Caco-2 (cell line): ENCODE measurements around the gene NRP2. TPM values are rescaled to one million over a fixed set of nuclear protein-coding genes. Genes with fewer than 3 reads are reported as not detected.

Source experiments
- BruUV-seq: library from RNA; stranded (reverse); fragments of 400-500 nt; replicated peaks from 2 replicates; lab custom pipeline; 2021; lab: Mats Ljungman, UMichigan
- CTCF ChIA-PET: fragments of 300-600 bp; sonication (Branson Sonifier 250); formaldehyde crosslinking; loops from one replicate; lab custom pipeline; 2022; ENCODE audit warnings: antibody characterized with exemption; lab: Charles Lee
- POLR2A ChIA-PET: fragments of 300-600 bp; sonication (Branson Sonifier 250); formaldehyde crosslinking; loops from one replicate; lab custom pipeline; 2022; ENCODE audit warnings: antibody characterized with exemption; lab: Charles Lee
- DNase-seq, 2 experiments: peaks; one replicate each; pipeline versions ENCODE4 v3.0.0 to v3.0.0-alpha.2; 2020 to 2022
- H3K27me3 ChIP-seq: replicated peaks from 2 replicates; pipeline ENCODE4 v1.6.0; 2011; ENCODE audit warnings: low read length; ENCODE audit not compliant: control insufficient read depth, insufficient read depth
- H3K36me3 ChIP-seq: 2 replicates; pipeline ENCODE4 v1.5.1; 2011; ENCODE audit warnings: low read length; ENCODE audit not compliant: control insufficient read depth, insufficient read depth
- H3K4me1 ChIP-seq: fragments of 250-450 bp; sonication (Bioruptor Pico); 2 replicates; pipeline ENCODE4 v1.5.1; 2020; ENCODE audit warnings: mild to moderate bottlenecking
- H3K4me3 ChIP-seq: 2 replicates; pipeline ENCODE4 v1.5.1; 2011; ENCODE audit warnings: low read depth, mild to moderate bottlenecking, control low read depth, low read length
- H3K9me3 ChIP-seq: fragments of 250-450 bp; sonication (Bioruptor Pico); 2 replicates; pipeline ENCODE4 v1.5.1; 2020; ENCODE audit warnings: mild to moderate bottlenecking, moderate library complexity
- H3K27ac Mint-ChIP-seq: one replicate; pipeline ENCODE4 v1.8.0; 2022; ENCODE audit warnings: mixed read lengths; ENCODE audit not compliant: unreplicated experiment
- H3K27me3 Mint-ChIP-seq: one replicate; pipeline ENCODE4 v1.8.0; 2022; ENCODE audit warnings: mixed read lengths; ENCODE audit not compliant: insufficient read depth, unreplicated experiment
- H3K36me3 Mint-ChIP-seq: one replicate; pipeline ENCODE4 v1.8.0; 2022; ENCODE audit warnings: mild to moderate bottlenecking, mixed read lengths; ENCODE audit not compliant: insufficient read depth, unreplicated experiment
- H3K4me1 Mint-ChIP-seq: one replicate; pipeline ENCODE4 v1.8.0; 2022; ENCODE audit warnings: low read depth, mixed read lengths; ENCODE audit not compliant: unreplicated experiment
- H3K4me3 Mint-ChIP-seq: one replicate; pipeline ENCODE4 v1.8.0; 2022; ENCODE audit warnings: mild to moderate bottlenecking, moderate library complexity, mixed read lengths; ENCODE audit not compliant: unreplicated experiment
- H3K9me3 Mint-ChIP-seq: one replicate; pipeline ENCODE4 v1.8.0; 2022; ENCODE audit warnings: mixed read lengths; ENCODE audit not compliant: unreplicated experiment
- CTCF ChIP-seq, 2 experiments: fragments of 200-600 bp in 1 of 2; IDR thresholded peaks; 1 replicate in 1 of 2; 2 replicates in 1 of 2; pipeline versions ENCODE4 v1.5.1 to v1.8.0; 2011 to 2022; ENCODE audit warnings: antibody characterized with exemption in 1 of 2, control low read depth in 1 of 2, inconsistent platforms in 1 of 2, low read depth in 1 of 2, low read length in 1 of 2, mild to moderate bottlenecking in 1 of 2, moderate library complexity in 1 of 2; ENCODE audit not compliant: insufficient read depth in 1 of 2, severe bottlenecking in 1 of 2, unreplicated experiment in 1 of 2
- intact Hi-C: fragments of 100-400 bp; cut with micrococcal nuclease; formaldehyde crosslinking; loops from one replicate; pipeline ENCODE4 v1.10.0; 2022; ENCODE audit not compliant: unreplicated experiment
- total RNA-seq: library from RNA; stranded (reverse); gene quantifications from 2 replicates; pipeline ENCODE4 v1.2.3, GENCODE V29; 2022

NRP2 gene
- total RNA-seq, 1 experiment from 2014 or later: 96.9 TPM

- Mint-ChIP-seq H3K9me3 (no peaks in the 10 kb centered on the region), H3K36me3 (peaks cover 38% of the 10 kb centered on the region), H3K27ac (peak overlapping the region; percentile 80), H3K4me1 (peaks cover 31% of the 10 kb centered on the region), H3K27me3 (no peaks in the 10 kb centered on the region), H3K4me3 (no peak overlapping the region)
- POLR2A ChIA-PET: no interaction called here
- no TSS peak for BruUV-seq
- Histone ChIP-seq H3K9me3 (no peaks in the 10 kb centered on the region), H3K36me3 (no peaks in the 10 kb centered on the region), H3K27me3 (no peaks in the 10 kb centered on the region), H3K4me3 (no peak overlapping the region), H3K4me1 (peaks cover 37% of the 10 kb centered on the region)
- DNase-seq: no peak
- CTCF ChIA-PET: interaction anchor here (1.0 kb wide), 1 partner anchor 156 kb away, joined by 4 read pairs; no protein-coding TSS in a partner anchor
- TF ChIP-seq CTCF (IDR thresholded peaks at IDR 0.05; ENCODE audit: insufficient read depth in 1 of 2, low read depth in 1 of 2, low read length in 1 of 2, severe bottlenecking in 1 of 2, unreplicated experiment in 1 of 2): no peak
- intact Hi-C loops: loop anchor here (2.0 kb wide), 1 partner anchor 37 kb away; no protein-coding TSS in a partner anchor
Observed at GRCh38 chr2:205769879-205770278, 87.6 kb downstream of the NRP2 start.

GRCh38 chr2:205770577-205770976 is 88.3 kb downstream of the NRP2 start:
- POLR2A ChIA-PET: no interaction called here
- peaks cover 32% of the 10 kb centered on the region for H3K36me3 Mint-ChIP-seq
- H3K27me3 Mint-ChIP-seq: no peaks in the 10 kb centered on the region

GRCh38 chr2:205771031-205771430 is 88.7 kb downstream of the NRP2 start:
- Histone ChIP-seq H3K4me3 (no peak overlapping the region), H3K4me1 (peaks cover 37% of the 10 kb centered on the region), H3K27me3 (no peaks in the 10 kb centered on the region), H3K36me3 (no peaks in the 10 kb centered on the region), H3K9me3 (no peaks in the 10 kb centered on the region)
- peak; percentile 47 to 62 for DNase-seq
- Mint-ChIP-seq H3K4me3 (peak overlapping the region; percentile 38), H3K27me3 (no peaks in the 10 kb centered on the region), H3K36me3 (peaks cover 32% of the 10 kb centered on the region), H3K4me1 (peaks cover 31% of the 10 kb centered on the region), H3K9me3 (no peaks in the 10 kb centered on the region), H3K27ac (peak overlapping the region; percentile 80)
- ChIA-PET CTCF (interaction anchor here (0.6 kb wide), 1 partner anchor 16 kb away, joined by 8 read pairs; no protein-coding TSS in a partner anchor), POLR2A (no interaction called here)
- TF ChIP-seq CTCF (IDR thresholded peaks at IDR 0.05; ENCODE audit: insufficient read depth in 1 of 2, low read depth in 1 of 2, low read length in 1 of 2, severe bottlenecking in 1 of 2, unreplicated experiment in 1 of 2): no peak
- no TSS peak for BruUV-seq
- intact Hi-C loops: loop anchor here (1.0 to 2.0 kb wide), 2 partner anchors 36 to 155 kb away; no protein-coding TSS in a partner anchor

More at GRCh38 chr2:205770577-205770976, 88.3 kb downstream of the NRP2 start:
- peak overlapping the region; percentile 38 for H3K4me3 Mint-ChIP-seq
- H3K9me3 ChIP-seq: no peaks in the 10 kb centered on the region
- peaks cover 31% of the 10 kb centered on the region for H3K4me1 Mint-ChIP-seq
- BruUV-seq: no TSS peak
- no peaks in the 10 kb centered on the region for H3K9me3 Mint-ChIP-seq
- peak overlapping the region; percentile 80 for H3K27ac Mint-ChIP-seq
- CTCF ChIA-PET: interaction anchor here (1.0 kb wide), 1 partner anchor 155 kb away, joined by 4 read pairs; no protein-coding TSS in a partner anchor
- intact Hi-C loops: loop anchor here (2.0 kb wide), 1 partner anchor 36 kb away; no protein-coding TSS in a partner anchor
- no peak for TF ChIP-seq CTCF (IDR thresholded peaks at IDR 0.05; ENCODE audit: insufficient read depth in 1 of 2, low read depth in 1 of 2, low read length in 1 of 2, severe bottlenecking in 1 of 2, unreplicated experiment in 1 of 2)
- H3K4me3 ChIP-seq: no peak overlapping the region
- no peaks in the 10 kb centered on the region for H3K36me3 ChIP-seq
- H3K27me3 ChIP-seq: no peaks in the 10 kb centered on the region
- H3K4me1 ChIP-seq: peaks cover 37% of the 10 kb centered on the region
- DNase-seq: no peak
